ENCODE results near the gene SYCN.

Gene SYCN

GRCh38 chr19:39194832-39195542, 9.1 kb downstream of the SYCN start:
- DNase-seq = no peak

- no peak for DNase-seq
These were observed 10.3 kb downstream of the SYCN start for GRCh38 chr19:39193803-39194202.

- no peak for DNase-seq
These were observed 11.2 kb downstream of the SYCN start for GRCh38 chr19:39192846-39193245.

GRCh38 chr19:39190768-39191167, 13.3 kb downstream of the SYCN start:
- DNase-seq = no peak

GRCh38 chr19:39188960-39189359, 15.1 kb downstream of the SYCN start:
- DNase-seq = no peak

GRCh38 chr19:39187552-39187943, 16.5 kb downstream of the SYCN start:
- DNase-seq = no peak

GRCh38 chr19:39186391-39186790, 17.7 kb downstream of the SYCN start:
- DNase-seq = no peak

- no peak for DNase-seq
These were observed 21.0 kb downstream of the SYCN start for GRCh38 chr19:39183104-39183503.

- DNase-seq = no peak
These were observed 21.9 kb downstream of the SYCN start for GRCh38 chr19:39182174-39182505.

GRCh38 chr19:39181500-39182173, 22.4 kb downstream of the SYCN start:
- DNase-seq = no peak

GRCh38 chr19:39180749-39181148, 23.3 kb downstream of the SYCN start:
- DNase-seq = no peak

- DNase-seq = no peak
These were observed 24.3 kb downstream of the SYCN start for GRCh38 chr19:39179754-39180153.

- DNase-seq = no peak
These were observed 25.6 kb downstream of the SYCN start for GRCh38 chr19:39178296-39179006.

- no peak for DNase-seq
These were observed 26.3 kb downstream of the SYCN start for GRCh38 chr19:39177736-39178135.

- DNase-seq = no peak
These were observed 26.9 kb downstream of the SYCN start for GRCh38 chr19:39177110-39177699.

- DNase-seq = no peak
These were observed 28.5 kb downstream of the SYCN start for GRCh38 chr19:39175564-39175963.

- no peak for DNase-seq
These were observed 29.2 kb downstream of the SYCN start for GRCh38 chr19:39174558-39175544.

GRCh38 chr19:39174142-39174541, 29.9 kb downstream of the SYCN start:
- DNase-seq = no peak

- no peak for DNase-seq
These were observed 30.5 kb downstream of the SYCN start for GRCh38 chr19:39173502-39173991.

- no peak for DNase-seq
These were observed 31.2 kb downstream of the SYCN start for GRCh38 chr19:39172700-39173501.
